GM18873 (cell line): ENCODE results near the gene EIF5A.

Experiments used
- ATAC-seq: cut with Tn5 transposase; IDR thresholded peaks from one replicate; pipeline ENCODE4 v1.9.1; 2021; ENCODE audit warnings: mild to moderate bottlenecking, moderate library complexity, moderate number of reproducible peaks; ENCODE audit not compliant: unreplicated experiment, low FRiP score

Gene EIF5A

GRCh38 chr17:7352910-7353635 lies 45.6 kb downstream of the EIF5A start:
- ATAC-seq, result no peak

GRCh38 chr17:7354262-7354843 lies 46.9 kb downstream of the EIF5A start:
- no peak for ATAC-seq

DNA sequence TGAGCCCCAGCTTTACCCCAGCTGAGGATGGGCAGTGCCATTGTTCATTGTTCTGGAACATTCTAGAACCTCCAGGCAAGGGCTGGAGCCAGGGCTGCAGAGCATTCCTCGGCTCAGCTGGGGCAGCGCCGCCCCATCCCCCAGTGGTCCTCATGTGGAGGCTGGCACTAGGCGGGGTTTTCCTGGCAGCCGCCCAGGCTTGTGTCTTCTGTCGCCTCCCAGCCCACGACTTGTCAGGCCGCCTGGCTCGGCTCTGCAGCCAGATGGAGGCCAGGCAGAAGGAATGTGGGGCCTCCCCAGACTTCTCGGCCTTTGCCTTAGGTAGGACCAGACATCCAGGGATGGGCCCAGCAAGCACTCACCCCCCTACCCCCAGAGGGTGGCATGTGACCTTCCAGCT lies 47.6 kb downstream of the EIF5A start, which contains the start of gene TMEM95:
TSS of gene TMEM95 (plus strand) at position 104 of the 400 bp plus-strand sequence. CDS start at position 153, 49 bp downstream.
- no peak for ATAC-seq

GRCh38 chr17:7355573-7355972 lies 48.1 kb downstream of the EIF5A start:
- ATAC-seq, result no peak

GRCh38 chr17:7356072-7356549 lies 48.7 kb downstream of the EIF5A start:
- ATAC-seq, result no peak

- ATAC-seq, result no peak
Observed at GRCh38 chr17:7356756-7357155, 49.3 kb downstream of the EIF5A start.

- ATAC-seq, result no peak
Observed at GRCh38 chr17:7357381-7357780, 50.0 kb downstream of the EIF5A start.

GRCh38 chr17:7361906-7362305 lies 54.5 kb downstream of the EIF5A start:
- no peak for ATAC-seq
